Heart left ventricle (tissue), 16 donors: Measurements from ENCODE around the gene B3GAT2. TPM values are rescaled to one million over a fixed set of nuclear protein-coding genes. Genes with fewer than 3 reads are reported as not detected.
A peak's percentile ranks its signal among the peaks of the same experiment; 100 is the strongest.

ENCODE experiments used
- ATAC-seq, 4 donors: fragments of 200-7000 bp; cut with Tn5 transposase; one replicate each; pipeline ENCODE4 v1.9.1; 2020 to 2022; ENCODE audit warnings: moderate library complexity in 4 of 4, mild to moderate bottlenecking in 3 of 4, moderate number of reproducible peaks in 1 of 4
- DNase-seq, 5 donors: peaks; one replicate each; pipeline ENCODE4 v3.0.0-alpha.2; 2020
- H3K27ac ChIP-seq, 12 donors: fragments of 200-600 bp; sonication (generic) in 4 of 12; one replicate each; pipeline versions ENCODE4 v1.5.0 to v1.8.0; 2016 to 2022; ENCODE audit warnings: mild to moderate bottlenecking in 2 of 12
- H3K27me3 ChIP-seq, 9 donors: fragments of 200-600 bp; sonication (generic) in 2 of 9; one replicate each; pipeline versions ENCODE4 v1.5.1 to v1.8.0; 2016 to 2022; ENCODE audit warnings: mild to moderate bottlenecking in 3 of 9
- H3K36me3 ChIP-seq, 9 donors: fragments of 200-600 bp; sonication (generic) in 2 of 9; one replicate each; pipeline versions ENCODE4 v1.5.0 to v1.8.0; 2018 to 2022; ENCODE audit warnings: mild to moderate bottlenecking in 2 of 9
- H3K4me1 ChIP-seq, 12 donors: fragments of 200-600 bp; sonication (generic) in 4 of 12; one replicate each; pipeline versions ENCODE4 v1.5.0 to v1.8.0; 2016 to 2022; ENCODE audit warnings: mild to moderate bottlenecking in 3 of 12
- H3K4me3 ChIP-seq, 12 donors: fragments of 200-600 bp; sonication (generic) in 4 of 12; one replicate each; pipeline versions ENCODE4 v1.5.0 to v1.8.0; 2017 to 2022; ENCODE audit warnings: mild to moderate bottlenecking in 9 of 12, moderate library complexity in 4 of 12
- H3K9me3 ChIP-seq, 12 donors: fragments of 200-600 bp; sonication (generic) in 4 of 12; one replicate each; pipeline versions ENCODE4 v1.5.0 to v1.8.0; 2016 to 2022; ENCODE audit warnings: mild to moderate bottlenecking in 1 of 12
- CTCF ChIP-seq, 12 donors: fragments of 200-600 bp; sonication (generic) in 4 of 12; IDR thresholded peaks; one replicate each; pipeline versions ENCODE4 v1.5.0 to v1.8.0; 2018 to 2022; ENCODE audit warnings: antibody characterized with exemption in 12 of 12, mild to moderate bottlenecking in 5 of 12
- POLR2A ChIP-seq, 2 donors: fragments of 450-650 bp; IDR thresholded peaks; one replicate each; pipeline ENCODE4 v1.6.1; 2017; ENCODE audit warnings: antibody characterized with exemption in 2 of 2, mild to moderate bottlenecking in 2 of 2, moderate library complexity in 2 of 2
- WGBS, 4 donors: extraction: QIAGEN DNeasy Blood & Tissue Kit in 2 of 4; methylation state at CpG; one replicate each; pipeline versions ENCODE4 v1.1.5 to v1.1.7; 2013 to 2018; 5-methylcytosine and 5-hydroxymethylcytosine counted together
- intact Hi-C, 10 donors: fragments of 100-400 bp; cut with DNase I; formaldehyde crosslinking; loops; one replicate each; pipeline versions ENCODE4 v1.11.1 to v1.14.2; 2022
- polyA plus RNA-seq, 2 donors: library from polyadenylated mRNA; stranded (reverse); fragments of 200-250 nt; gene quantifications; one replicate each; pipeline ENCODE4 v1.2.3, GENCODE V29; 2013
- total RNA-seq, 9 donors: library from RNA; depleted of rRNA in 2 of 9; stranded (reverse); fragments of >200 nt in 2 of 9; fragmentation: NEBNext Ultra II Directional in 3 of 9; extraction: Animal tissue kit (Norgen Biotek cat#: 25700) in 3 of 9; gene quantifications; one replicate each; pipeline versions ENCODE4 v1.1.0 to v1.2.4, GENCODE V29; 2016 to 2023
- donor health status: ischemic (EF 13 %, LVEDD 7.1; RV severe dilation, severe dysfunction).
- donor health status: healthy with polysubstance abuse.
- donor health status: DM: no; HTN: yes; CAD: no.
- donor health status: DM: no; HTN: no; CAD: no.
- donor health status: ischemic (EF 25% LVEDD 6.9; RV normal size, moderate dysfunction).
- donor health status: ischemic (EF 25% LVEDD 5.7; RV mildly dilated, moderate dysfunction).
- donor health status: healthy.
- donor health status: DM: yes; HTN: yes; CAD: no.
- donor health status: ischemic (EF 35%, LVEDD 5.7; RV mildly dilated, moderate dysfunction).
- donor health status: nonischemic (EF 11% LVEDD 7.7; RV severe dilation, severe dysfunction).
- donor health status: DM: yes; HTN: yes; CAD: no.
- donor health status: PGD.
- donor health status: ischemic (EF 29% LVEDD 5.4; RV normal size, mild dysfunction).
- donor health status: nonischemic (EF 23%, LVEDD 6.1; RV moderate dilation, normal function).

Gene B3GAT2
- total and polyA plus RNA-seq, 11 donors = 0.04 to 0.09 (median 0.07) TPM; not detected in 5

GRCh38 chr6:70819646-70820045 lies 137.2 kb downstream of the B3GAT2 start:
- Histone ChIP-seq H3K9me3 (peaks cover 0 to 9% (median 0%) of the 10 kb centered on the region in 12 donors), H3K4me3 (no peak overlapping the region), H3K27ac (no peak overlapping the region), H3K4me1 (peaks cover 0 to 12% (median under 1%) of the 10 kb centered on the region in 12 donors), H3K36me3 (no peaks in the 10 kb centered on the region), H3K27me3 (no peaks in the 10 kb centered on the region)
- ATAC-seq (no peak), DNase-seq (no peak)
- no peak for TF ChIP-seq CTCF (IDR thresholded peaks at IDR 0.05)
- TF ChIP-seq POLR2A (IDR thresholded peaks at IDR 0.05) = no peak
- WGBS, 4 donors = 93 to 96% (median 95%) methylated on average over 4 of the region's 4 CpGs
- intact Hi-C loops = no loop called here

- no peaks in the 10 kb centered on the region for H3K9me3 ChIP-seq
- H3K4me1 ChIP-seq = peaks cover 0 to 15% (median 5%) of the 10 kb centered on the region in 12 donors
- peak overlapping the region in 2 of 12 donors; percentile 8 to 24 for H3K27ac ChIP-seq
- no peak for TF ChIP-seq CTCF (IDR thresholded peaks at IDR 0.05)
- 65 to 78% (median 68%) methylated on average over 3 of the region's 3 CpGs for WGBS, 4 donors
- peaks cover 0 to 4% (median 0%) of the 10 kb centered on the region in 9 donors for H3K36me3 ChIP-seq
- H3K4me3 ChIP-seq = peak overlapping the region in 1 of 12 donors; percentile 0
- H3K27me3 ChIP-seq = no peaks in the 10 kb centered on the region
- DNase-seq (peak in 1 of 5 donors; percentile 22), ATAC-seq (peak; percentile 64 to 84 (median 75))
- intact Hi-C loops = no loop called here
These were observed 143.0 kb downstream of the B3GAT2 start for GRCh38 chr6:70813885-70814284.

- WGBS, 4 donors = 91 to 94% (median 92%) methylated on average over 6 of the region's 6 CpGs
- intact Hi-C loops = no loop called here
- H3K4me1 ChIP-seq = peaks cover 0 to 15% (median 5%) of the 10 kb centered on the region in 12 donors
- H3K9me3 ChIP-seq = no peaks in the 10 kb centered on the region
- no peak overlapping the region for H3K4me3 ChIP-seq
- no peak for ATAC-seq
- H3K27me3 ChIP-seq = no peaks in the 10 kb centered on the region
- no peak for DNase-seq
- no peak overlapping the region for H3K27ac ChIP-seq
- no peak for TF ChIP-seq POLR2A (IDR thresholded peaks at IDR 0.05)
- TF ChIP-seq CTCF (IDR thresholded peaks at IDR 0.05) = no peak
- H3K36me3 ChIP-seq = peaks cover 0 to 8% (median 1%) of the 10 kb centered on the region in 9 donors
These were observed 145.1 kb downstream of the B3GAT2 start for GRCh38 chr6:70811788-70812187.
